Gastrocnemius medialis (tissue), 4 donors: ENCODE results near the gene LINGO3.

Source experiments
- CTCF ChIP-seq, 5 experiments: fragments of 450-650 bp in 3 of 5; fragments of 200-600 bp in 2 of 5; sonication (generic) in 2 of 5; IDR thresholded peaks in 4 of 5; conservative IDR thresholded peaks in 1 of 5; 1 replicate in 4 of 5; 2 replicates in 1 of 5; pipeline ENCODE4 v1.5.1; 2016 to 2019; ENCODE audit warnings: antibody characterized with exemption in 5 of 5, mild to moderate bottlenecking in 3 of 5, moderate library complexity in 3 of 5
- POLR2A ChIP-seq, 2 donors: fragments of 450-650 bp; IDR thresholded peaks; one replicate each; pipeline ENCODE4 v1.6.1; 2017; ENCODE audit warnings: antibody characterized with exemption in 2 of 2, mild to moderate bottlenecking in 2 of 2, moderate library complexity in 2 of 2

GRCh38 chr19:2324220-2324948 is 16.4 kb upstream of the LINGO3 start:
- TF ChIP-seq CTCF (IDR thresholded peaks at IDR 0.05 in 4 of 5, conservative IDR thresholded peaks at IDR 0.05 in 1 of 5): no peak
- no peak for TF ChIP-seq POLR2A (IDR thresholded peaks at IDR 0.05)
